ENCODE data around the gene UBE2G2.

Gene UBE2G2

DNA sequence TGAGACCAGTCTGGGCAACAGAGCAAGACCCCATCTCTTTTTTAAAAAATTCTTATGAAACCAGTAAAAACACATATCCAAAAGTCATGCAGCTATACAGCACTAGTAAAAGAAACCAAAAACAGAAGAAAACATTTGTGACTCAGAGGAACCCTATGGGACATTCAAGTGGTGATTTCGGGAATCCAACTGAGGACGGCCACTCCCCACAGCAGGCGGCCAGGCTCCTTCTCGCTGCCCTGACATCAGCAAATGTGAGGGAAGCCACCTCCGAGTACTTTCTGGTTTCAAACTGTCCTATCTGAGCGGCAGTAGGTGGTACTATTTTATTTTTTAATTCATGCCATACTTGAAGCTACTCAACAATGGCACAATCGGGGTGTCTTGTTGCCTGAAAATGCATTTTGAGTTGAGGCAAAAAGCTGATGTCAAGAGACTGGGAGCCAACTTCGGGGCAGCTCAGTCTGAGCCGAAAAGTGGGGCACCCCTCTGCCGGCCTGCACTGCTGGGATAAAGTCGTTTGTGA lies 12.9 kb upstream of the UBE2G2 start:
- DNase-seq = no peak

GRCh38 chr21:44813727-44814126 lies 12.1 kb upstream of the UBE2G2 start:
- DNase-seq = no peak

DNA sequence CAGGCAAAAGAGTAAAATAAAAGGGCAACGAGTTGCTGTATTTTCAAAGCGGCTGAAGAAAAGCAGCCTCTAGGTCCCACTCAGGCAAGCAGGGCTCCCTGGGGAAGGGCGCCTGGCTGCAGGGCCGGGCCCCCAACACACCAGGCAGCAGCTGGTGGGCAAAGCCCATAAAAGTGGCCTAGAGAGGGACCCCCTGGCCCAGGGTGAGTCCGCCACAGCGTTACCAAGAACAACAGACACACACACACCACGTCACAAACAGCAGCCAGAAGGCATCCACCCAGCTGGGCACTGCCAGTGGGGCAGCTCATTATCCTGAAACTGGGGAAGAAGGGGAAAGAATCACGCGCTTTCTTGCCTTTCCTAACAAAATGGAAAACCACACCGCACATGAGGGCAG lies 11.5 kb upstream of the UBE2G2 start:
- no peak for DNase-seq

- DNase-seq = no peak
These were observed 11.0 kb upstream of the UBE2G2 start for GRCh38 chr21:44812640-44813039.

GRCh38 chr21:44810779-44811178 lies 9.2 kb upstream of the UBE2G2 start:
- no peak for DNase-seq

- no peak for DNase-seq
These were observed 4.2 kb upstream of the UBE2G2 start for GRCh38 chr21:44805859-44806258.

- no peak for DNase-seq
These were observed 3.6 kb upstream of the UBE2G2 start for GRCh38 chr21:44805226-44805625.

DNA sequence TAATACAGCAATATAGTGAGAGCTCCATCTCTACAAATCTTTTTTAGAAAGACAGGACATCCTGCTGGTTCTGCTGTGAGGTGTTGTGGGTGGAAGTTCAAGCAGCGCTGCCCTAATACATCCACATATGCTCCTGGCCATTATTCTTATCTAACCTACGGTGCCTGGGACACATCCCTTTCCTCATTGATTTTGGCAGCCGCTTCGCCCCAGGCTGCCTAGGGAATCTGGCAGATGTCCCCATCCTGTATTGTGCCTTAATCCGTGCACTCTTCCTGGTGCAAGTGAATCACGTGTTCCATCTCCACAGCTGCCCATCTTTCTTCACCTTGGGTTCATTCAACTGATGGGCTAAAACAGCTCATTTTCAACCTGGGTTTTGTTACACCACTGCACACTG lies 3.1 kb upstream of the UBE2G2 start:
- DNase-seq = no peak

- DNase-seq = no peak
These were observed 2.0 kb upstream of the UBE2G2 start for GRCh38 chr21:44803651-44804050.

GRCh38 chr21:44802396-44803153 lies 955 bp upstream of the UBE2G2 start:
- DNase-seq = peak in 1 of 2 experiments; percentile 11

GRCh38 chr21:44800971-44801467 lies 601 bp downstream of the UBE2G2 start:
- peak in 1 of 2 experiments; percentile 11 for DNase-seq

DNA sequence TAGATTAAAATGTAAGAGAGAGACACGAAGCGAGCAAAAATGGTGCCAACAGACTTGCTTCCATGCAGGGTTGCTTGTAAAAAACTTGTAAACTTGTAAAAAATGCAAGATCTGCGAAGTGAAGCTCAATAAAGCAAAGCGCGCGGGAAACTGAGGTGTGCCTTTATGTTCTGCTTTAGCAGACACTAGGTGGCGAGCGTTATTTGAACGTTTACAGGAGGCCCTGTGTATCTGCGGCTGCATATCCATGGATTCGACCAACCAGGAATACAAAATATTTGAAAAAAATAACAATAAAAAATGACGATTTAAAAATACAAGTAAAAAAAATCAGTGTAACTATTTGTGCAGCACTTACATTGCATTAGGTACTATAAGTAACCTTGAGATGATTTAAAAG lies 1.5 kb downstream of the UBE2G2 start:
- peak; percentile 14 to 27 for DNase-seq

- no peak for DNase-seq
These were observed 2.0 kb downstream of the UBE2G2 start for GRCh38 chr21:44799646-44800045.

DNA sequence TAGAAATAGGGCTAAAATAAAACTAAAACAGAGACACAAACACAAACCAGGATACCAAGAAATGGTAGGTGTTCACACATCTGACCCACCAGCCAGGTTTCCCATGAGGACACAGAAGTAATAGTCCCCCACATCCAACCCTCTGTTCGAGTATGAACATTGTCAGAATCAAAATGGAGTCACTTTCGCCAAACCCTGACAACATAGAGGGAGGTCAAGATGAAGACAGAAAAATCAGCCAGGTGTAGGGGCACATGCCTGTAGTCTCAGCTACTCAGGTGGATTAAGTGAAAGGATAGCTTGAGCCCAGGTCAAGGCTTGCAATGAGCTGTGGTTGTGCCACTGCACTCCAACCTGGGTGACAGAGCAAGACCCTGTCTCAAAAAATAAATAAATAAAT lies 3.8 kb downstream of the UBE2G2 start:
- DNase-seq = no peak

DNA sequence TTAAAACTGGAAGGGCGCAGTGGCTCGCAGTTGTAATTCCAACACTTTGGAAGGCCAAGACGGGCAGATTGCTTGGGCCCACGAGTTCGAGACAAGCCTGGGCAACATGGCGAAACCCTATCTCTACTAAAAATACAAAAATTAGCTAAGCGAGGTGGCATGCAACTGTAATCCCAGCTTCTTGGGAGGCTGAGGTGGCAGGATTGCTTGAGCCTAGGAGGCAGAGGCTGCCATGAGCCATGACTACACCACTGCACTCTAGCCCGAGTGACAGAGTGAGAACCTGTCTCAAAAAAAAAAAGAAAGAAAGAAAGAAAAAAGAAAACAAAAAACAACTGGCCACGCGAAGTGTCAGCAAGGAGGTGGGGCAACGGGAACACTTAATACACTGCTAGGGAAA lies 6.3 kb downstream of the UBE2G2 start:
- no peak for DNase-seq

DNA sequence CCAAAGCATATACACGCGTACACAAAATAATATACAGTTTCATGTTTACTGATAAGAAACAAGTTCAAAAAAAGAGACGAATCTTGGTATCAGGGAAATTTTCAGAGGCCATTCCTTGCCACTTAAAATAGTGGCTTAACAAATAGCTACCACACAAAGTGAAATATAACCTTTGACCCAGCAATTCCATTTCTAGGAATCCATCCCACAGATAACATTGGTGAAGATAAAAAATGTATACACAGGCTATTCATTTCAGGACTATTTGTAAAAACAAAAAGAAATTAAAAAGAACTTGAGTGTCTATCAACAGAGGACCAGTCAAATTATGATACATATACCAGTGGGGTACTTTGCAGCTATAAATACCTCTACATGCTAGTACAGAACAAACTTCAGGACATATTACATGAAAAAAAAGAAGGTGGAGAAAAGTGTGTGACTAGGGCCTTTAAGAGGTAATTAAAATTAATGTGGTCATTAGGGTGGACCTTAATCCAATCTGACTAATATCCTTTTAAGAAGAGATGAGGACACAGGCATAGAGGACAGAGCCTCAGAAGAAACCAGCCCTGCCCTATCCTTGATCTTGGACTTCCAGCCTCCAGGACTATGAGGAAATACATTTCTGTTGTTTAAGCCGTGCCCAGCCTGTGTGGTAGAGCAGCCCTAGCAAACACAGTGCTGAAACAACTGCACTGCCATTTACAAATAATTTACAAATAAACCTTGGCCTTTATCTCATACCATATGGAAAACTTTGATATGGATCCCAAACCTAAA lies 7.8 kb downstream of the UBE2G2 start:
- DNase-seq = no peak

DNA sequence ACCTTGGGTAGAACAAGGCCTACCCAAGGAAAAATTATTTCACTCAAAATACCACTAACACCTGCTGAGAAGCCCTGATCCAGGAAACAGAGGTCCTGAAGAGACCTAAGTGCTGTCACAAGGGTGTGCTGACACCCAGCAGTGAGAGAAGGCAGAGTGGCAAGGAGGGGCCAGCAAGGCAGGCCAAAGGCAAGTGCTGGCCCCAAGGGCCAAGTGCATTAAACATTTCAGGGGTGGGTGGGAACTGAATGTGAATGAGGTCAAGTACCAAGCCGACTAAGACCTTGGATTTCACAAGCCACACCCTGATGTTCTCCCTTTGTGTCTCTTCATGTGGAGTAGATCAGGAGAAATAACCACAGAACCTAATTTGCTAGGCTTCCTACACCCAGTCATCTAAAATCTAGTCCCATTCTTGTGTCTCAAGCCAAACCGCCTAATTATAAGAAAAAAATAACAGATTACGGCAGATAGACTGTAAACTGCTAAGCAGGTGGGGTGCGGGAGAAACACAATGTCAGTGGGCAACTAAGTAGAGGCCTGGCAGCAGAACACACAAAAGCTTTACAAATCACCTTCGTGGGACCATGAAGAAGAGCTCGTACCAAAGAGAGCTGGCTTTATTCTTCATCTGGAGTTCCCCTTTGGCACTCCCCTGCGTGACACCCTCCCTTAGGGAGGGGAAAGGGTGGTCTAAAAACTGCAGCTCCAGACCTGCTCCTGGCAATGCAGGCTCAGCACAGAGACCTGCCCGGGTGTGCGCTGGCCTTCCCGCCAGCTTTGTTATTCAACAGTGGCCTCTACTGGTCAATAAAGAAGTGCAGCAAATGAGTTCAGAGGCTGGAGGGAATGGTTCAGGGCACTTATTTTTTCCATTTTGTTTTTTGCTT lies 8.7 kb downstream of the UBE2G2 start:
- DNase-seq = peak; percentile 27 to 46

- DNase-seq = no peak
These were observed 9.6 kb downstream of the UBE2G2 start for GRCh38 chr21:44791993-44792392.

DNA sequence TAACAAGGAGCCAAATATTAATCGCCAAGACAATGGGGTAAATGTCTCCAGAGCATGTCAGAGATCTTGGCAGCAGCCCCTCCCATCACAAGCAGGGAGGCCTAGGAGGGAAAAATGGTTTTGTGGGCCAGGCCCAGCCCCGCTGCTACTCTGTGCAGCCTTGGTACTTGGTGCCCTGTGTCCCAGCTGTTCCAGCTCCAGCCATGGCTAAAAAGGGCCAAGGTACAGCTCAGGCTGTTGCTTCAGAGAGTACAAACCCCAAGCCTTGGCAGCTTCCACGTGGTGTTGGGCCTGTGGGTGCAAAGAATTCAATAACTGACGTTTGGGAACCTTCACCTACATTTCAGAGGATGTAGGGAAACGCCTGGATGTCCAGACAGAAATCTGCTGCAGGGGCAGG lies 10.4 kb downstream of the UBE2G2 start:
- DNase-seq = no peak

DNA sequence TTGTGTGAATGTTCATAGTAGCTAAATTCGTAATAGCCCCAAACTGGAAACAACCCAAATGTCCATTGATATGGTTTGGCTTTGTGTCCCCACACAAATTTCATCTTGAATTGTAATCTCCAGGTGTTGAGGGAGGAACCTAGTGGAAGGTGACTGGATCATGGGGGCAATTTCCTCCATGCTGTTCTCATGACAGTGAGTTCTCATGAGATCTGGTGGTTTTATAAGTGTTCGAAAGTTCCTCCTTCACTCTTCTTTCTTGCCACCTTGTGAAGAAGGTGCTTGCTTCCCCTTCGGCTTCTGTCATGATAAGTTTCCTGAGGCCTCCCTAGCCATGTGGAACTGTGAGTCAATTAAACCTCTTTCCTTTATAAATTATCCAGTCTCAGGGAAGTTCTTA lies 11.3 kb downstream of the UBE2G2 start:
- no peak for DNase-seq

- no peak for DNase-seq
These were observed 11.7 kb downstream of the UBE2G2 start for GRCh38 chr21:44789880-44790279.

DNA sequence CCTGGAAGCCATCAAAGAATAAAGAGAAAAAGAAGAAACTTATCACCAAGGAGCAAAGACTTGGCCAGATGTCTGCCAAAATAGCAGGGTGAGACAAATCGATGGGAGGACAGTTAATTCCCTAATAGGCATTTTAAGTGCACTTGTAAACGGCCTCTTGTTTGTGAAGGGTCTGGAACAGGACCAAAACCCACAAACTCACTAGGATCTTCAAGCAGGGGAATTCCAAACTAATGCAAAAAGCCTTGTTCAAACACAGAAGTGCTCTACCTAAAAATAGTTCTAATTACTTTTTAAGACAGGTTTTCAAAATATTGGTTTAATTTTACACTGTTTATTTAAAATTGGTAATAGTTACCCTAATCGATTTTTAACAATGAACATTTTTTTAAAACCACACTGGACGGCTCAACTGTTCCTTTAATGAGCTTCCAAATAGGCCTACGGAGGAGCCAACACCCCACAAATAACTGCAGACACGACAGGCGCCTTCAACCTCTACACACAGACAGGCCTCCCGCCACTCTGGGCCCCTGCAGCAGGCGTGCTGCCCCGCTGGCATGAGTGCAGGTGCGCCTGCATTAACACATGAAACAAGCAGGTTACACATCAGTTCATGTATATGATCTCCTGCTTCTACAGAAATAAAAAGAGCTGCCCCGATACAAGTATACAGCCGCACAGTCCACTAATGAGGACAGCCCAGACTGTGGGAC lies 15.8 kb downstream of the UBE2G2 start:
- DNase-seq = no peak
